Fibroblast of pulmonary artery (primary cell): ENCODE data around the gene SLC13A1.
"Not testable (repeated sequence)": the region's sequence is repeated elsewhere in the genome, so short reads cannot be mapped to it uniquely, and the experiment has no call there.

ENCODE experiments used
- DNase-seq: peaks from one replicate; pipeline ENCODE4 v3.0.0-alpha.2; 2010; ENCODE audit warnings: low read depth
- H3K4me3 ChIP-seq: replicated peaks from 2 replicates; pipeline ENCODE4 v1.5.1; 2011; ENCODE audit warnings: low read depth, mild to moderate bottlenecking, control low read depth, low read length, moderate library complexity
- CTCF ChIP-seq: IDR thresholded peaks from 2 replicates; pipeline ENCODE4 v1.5.1; 2011; ENCODE audit warnings: mild to moderate bottlenecking, control low read depth, low read length, inconsistent platforms; ENCODE audit errors: missing control alignments

Gene SLC13A1

GRCh38 chr7:123112833-123113232 is 86.9 kb downstream of the SLC13A1 start:
- no peak for TF ChIP-seq CTCF
- no peak for DNase-seq
- no peak overlapping the region for H3K4me3 ChIP-seq

- H3K4me3 ChIP-seq = no peak overlapping the region
- no peak for DNase-seq
- TF ChIP-seq CTCF = no peak
These were observed 100.1 kb downstream of the SLC13A1 start for GRCh38 chr7:123099712-123100111.

- no peak for TF ChIP-seq CTCF
- H3K4me3 ChIP-seq = no peak overlapping the region
- DNase-seq = no peak
These were observed 102.8 kb downstream of the SLC13A1 start for GRCh38 chr7:123096976-123097375.

GRCh38 chr7:123096434-123096833 is 103.3 kb downstream of the SLC13A1 start:
- no peak for DNase-seq
- no peak for TF ChIP-seq CTCF
- H3K4me3 ChIP-seq = no peak overlapping the region

GRCh38 chr7:123090456-123090855 is 109.3 kb downstream of the SLC13A1 start:
- no peak for TF ChIP-seq CTCF
- peak; percentile 27 for DNase-seq
- H3K4me3 ChIP-seq = no peak overlapping the region

- not testable (repeated sequence) for H3K4me3 ChIP-seq, DNase-seq
These were observed 112.9 kb downstream of the SLC13A1 start for GRCh38 chr7:123086910-123087309.

- not testable (repeated sequence) for DNase-seq, H3K4me3 ChIP-seq
These were observed 114.9 kb downstream of the SLC13A1 start for GRCh38 chr7:123084861-123085260.

- H3K4me3 ChIP-seq = no peak overlapping the region
- TF ChIP-seq CTCF = no peak
- no peak for DNase-seq
These were observed 120.7 kb downstream of the SLC13A1 start for GRCh38 chr7:123079021-123079420.
